Central memory CD4-positive, alpha-beta T cell (primary cell): ENCODE data around the gene TPRX1.
A peak's percentile ranks its signal among the peaks of the same experiment; 100 is the strongest.
"Not testable (repeated sequence)": the region's sequence is repeated elsewhere in the genome, so short reads cannot be mapped to it uniquely, and the experiment has no call there.

Experiments used
- DNase-seq: peaks from one replicate; pipeline ENCODE4 v3.0.0; 2022

Gene TPRX1

GRCh38 chr19:47765523-47766358 lies 38.6 kb downstream of the TPRX1 start:
- peak; percentile 20 for DNase-seq

DNA sequence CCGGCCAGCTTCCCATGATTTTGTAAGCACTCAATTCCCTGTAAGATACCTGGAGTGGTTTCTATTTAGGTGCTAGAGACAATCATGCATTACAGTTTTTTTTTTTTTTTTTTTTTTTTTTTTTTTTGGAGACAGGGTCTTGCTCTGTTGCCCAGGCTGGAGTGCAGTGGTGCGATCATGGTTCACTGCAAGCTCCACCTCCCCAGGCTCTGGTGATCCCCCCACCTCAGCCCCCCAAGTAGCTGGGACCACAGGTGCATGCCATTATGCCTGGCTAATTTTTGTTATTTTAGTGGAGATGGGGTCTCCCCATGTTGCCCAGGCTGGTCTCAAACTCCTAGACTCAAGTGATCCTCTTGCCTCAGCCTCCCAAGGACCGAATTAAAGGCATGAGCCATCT lies 39.6 kb downstream of the TPRX1 start:
- DNase-seq, result not testable (repeated sequence)

DNA sequence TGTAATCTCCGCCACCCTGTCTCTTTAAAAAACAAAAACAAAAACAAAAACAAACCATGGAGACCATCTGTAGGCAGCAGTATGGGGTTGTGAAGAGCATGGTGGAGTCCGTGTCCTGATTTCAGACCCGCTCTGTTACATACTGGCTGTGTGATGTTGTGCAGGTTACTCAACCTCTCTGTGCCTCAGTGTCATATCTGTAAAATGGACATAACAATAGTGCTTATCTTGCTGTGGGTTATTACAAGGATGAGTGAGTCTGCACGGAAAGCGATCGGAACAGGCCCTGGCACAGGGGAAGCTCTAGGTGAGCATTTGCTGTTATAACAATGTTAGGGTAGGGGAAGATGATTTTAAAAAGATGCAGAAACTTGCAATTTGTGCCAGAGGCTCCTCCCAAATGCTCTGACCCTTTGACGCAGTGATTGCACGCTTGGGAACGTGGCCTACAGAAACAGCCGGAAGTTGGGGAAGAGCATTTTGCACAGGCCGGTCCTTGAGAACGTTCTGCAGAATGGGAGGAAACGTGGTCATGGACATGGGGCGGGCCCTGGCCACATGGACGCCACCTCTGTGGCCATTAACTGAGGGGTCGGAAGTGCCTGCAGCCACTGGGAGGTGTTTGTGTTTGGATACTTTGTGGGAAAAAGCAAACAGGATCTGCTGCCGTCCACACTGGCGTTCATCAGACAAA lies 41.6 kb downstream of the TPRX1 start:
- DNase-seq, result no peak

DNA sequence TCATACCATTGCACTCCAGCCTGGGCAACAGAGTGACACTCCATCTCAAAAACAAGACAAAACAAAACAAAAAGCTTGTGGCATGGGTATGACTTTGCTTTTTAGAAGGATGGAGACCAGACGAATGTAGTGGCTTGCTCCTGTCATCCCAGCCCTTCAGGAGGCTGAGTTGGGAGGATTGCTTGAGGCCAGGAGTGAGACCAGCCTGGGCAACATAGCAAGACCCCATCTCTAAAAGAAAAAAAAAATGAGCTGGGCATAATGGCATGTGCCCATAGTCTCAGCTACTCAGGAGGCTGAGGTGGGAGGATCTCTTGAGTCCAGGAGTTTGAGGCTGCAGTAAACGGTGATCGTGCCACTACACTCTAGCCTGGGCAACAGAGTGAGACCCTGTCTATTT lies 42.2 kb downstream of the TPRX1 start:
- no peak for DNase-seq

DNA sequence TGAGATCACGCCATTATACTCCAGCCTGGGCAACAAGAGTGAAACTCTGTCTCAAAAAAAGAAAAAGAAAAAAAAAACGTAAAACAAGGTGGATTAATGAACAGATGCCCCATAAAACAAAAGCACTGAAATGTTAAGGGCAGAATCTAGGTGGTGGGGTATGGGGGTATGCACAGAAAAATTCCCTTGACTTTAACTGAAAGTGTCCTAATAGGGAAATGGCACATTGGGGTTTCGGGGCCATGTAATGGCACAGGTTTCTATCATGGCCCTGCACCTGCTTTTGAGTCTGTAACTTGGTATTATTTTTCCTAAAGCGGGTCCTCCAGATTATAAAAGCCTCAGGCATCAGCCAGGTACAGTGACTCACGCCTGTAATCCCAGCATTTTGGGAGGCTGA lies 42.8 kb downstream of the TPRX1 start:
- DNase-seq, result no peak

- no peak for DNase-seq
Measured at GRCh38 chr19:47760632-47760999, 43.7 kb downstream of the TPRX1 start.

DNA sequence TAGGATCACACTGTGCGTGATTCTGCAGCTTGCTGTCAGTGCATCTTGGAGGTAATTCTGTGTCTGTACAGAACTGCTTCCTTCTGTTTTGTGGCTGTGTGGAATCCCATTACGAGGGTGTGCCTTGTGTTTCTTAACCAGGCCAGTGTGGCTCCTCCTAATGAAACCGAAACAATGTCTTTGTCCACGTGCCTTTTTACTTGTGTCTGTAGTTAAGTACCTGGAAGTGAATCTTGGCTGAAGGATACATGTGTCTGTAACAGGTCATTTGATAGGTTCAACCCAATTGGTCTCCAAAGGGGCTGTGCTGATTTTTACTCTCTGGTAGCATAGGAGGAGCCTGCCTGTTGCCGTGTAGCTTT lies 45.9 kb downstream of the TPRX1 start:
- DNase-seq, result no peak

GRCh38 chr19:47757617-47758442 lies 46.5 kb downstream of the TPRX1 start:
- no peak for DNase-seq

DNA sequence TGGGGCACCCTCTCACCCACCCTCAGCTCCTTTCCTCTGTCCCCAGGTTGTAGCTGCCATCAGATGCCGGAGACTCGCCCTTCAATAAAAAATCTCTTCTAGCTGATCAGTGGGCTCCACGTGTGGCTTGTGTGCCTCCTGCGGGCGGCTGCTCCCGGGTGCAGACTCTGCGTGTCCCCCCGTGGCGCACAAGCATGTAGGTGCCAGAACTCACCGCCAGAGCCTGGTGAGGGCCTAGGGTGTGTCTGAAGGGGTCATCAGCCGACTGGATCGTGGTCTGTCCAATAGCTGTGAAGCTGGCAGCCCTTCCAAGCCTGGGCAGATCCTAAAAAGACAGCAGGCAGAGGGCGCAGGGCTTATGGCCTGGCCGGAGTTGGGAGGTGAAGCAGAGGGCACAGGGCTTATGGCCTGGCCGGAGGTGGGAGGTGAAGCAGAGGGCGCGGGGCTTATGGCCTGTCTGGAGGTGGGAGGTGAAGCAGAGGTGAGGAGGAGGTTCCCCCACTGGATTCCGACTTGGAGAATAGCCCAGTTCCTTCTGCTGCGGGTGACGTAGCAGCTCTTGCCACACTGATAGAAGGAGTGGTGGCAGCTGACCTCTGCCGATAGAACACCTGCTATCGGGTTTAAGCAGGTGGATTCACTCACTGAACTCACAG lies 47.3 kb downstream of the TPRX1 start:
- DNase-seq, result no peak

- DNase-seq, result no peak
Measured at GRCh38 chr19:47756627-47756929, 47.8 kb downstream of the TPRX1 start.

DNA sequence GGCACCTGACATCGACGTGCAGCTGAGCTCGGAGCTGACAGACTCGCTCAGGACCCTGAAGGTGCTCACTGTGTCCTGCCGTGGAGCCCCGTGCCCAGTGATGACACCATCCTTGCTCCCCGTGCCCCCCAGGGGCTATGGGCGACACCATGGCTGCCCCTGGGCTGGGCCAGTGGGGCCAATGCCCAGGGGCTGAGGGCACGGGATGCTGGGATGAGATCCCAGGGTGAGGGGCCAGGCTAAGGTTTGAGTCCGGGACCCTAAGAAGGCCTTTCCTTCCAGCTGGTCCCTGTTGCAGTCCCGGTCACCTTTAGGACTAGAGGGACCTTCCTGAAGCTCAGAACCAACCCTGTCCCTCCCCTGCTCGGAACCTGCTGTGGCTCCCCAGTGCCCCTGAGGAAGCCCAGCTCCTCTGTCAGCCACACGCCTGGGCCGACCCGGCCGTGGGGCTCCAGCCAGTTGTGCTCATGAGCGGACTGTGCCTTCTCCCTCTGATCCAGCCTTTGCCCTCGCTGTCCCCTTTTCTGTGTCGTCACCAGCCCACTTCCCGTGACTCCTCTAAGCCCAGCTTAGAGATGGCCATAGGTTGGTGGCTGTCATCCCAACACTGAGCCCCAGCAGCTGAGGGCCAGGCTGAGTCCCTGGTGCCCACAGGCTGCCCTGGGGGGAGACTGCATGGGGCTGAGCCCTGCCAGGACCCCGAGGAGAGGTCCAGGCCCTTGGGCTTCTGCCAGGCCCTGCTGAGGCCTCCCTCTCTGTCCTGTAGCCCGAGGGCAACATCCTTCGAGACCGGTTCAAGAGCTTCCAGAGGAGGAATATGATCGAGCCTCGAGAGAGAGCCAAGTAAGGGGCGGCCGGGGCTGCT lies 48.4 kb downstream of the TPRX1 start:
- no peak for DNase-seq

DNA sequence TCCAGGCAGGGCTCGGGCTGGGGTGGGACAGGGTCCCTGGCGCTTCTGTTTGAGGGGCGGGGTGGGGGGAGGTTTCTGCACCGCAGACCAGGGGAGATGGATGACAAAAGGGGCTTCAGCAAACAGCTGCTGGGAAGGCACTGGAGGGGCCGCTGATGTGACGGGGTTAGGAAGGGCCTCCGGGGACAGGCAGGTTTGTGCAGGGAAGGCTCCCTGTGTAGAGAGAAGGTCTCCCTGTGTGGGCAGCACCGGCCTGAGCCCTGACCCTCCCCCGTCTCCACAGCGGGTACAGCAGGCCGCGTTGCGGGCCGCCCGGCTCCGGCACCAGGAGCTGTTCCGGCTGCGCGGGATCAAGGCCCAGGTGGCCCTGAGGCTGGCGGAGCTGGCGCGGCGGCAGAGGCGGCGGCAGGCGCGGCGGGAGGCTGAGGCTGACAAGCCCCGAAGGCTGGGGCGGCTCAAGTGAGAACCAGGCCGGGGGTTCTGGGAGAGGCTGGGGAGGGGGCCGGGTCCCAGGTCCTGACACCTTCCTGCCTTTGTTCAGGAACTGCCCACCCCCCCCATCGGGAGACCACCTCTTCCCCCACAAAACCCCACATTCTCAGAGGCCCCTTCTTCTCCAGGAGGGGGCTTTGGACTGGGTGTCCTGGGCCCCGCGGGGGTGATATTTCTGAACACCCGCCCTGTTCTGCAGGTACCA lies 49.1 kb downstream of the TPRX1 start:
- DNase-seq, result no peak

GRCh38 chr19:47754206-47755064 lies 49.9 kb downstream of the TPRX1 start:
- DNase-seq, result no peak

- DNase-seq, result no peak
Measured at GRCh38 chr19:47752440-47753211, 51.7 kb downstream of the TPRX1 start.
